RWPE1 (cell line): ENCODE measurements around the gene KRT3.

Source experiments
- CTCF ChIA-PET: fragments of 350-600 bp; sonication (Branson Sonifier 250); formaldehyde crosslinking; extraction: SDS; loops from one replicate; lab custom pipeline; 2021; lab: Yijun Ruan, JAX
- POLR2A ChIA-PET: fragments of 400-600 bp; formaldehyde crosslinking; extraction: SDS; loops from one replicate; lab custom pipeline; 2020; ENCODE audit warnings: antibody characterized with exemption; ENCODE audit not compliant: low non-redundant PET; lab: Yijun Ruan, JAX
- DNase-seq: peaks from one replicate; pipeline ENCODE4 v3.0.0; 2012; ENCODE audit warnings: low spot score
- H3K27ac ChIP-seq: fragments of 450-650 bp; 2 replicates; pipeline ENCODE4 v1.5.1; 2017
- TF ChIP-seq, protein P1 (sequence below): fragments of 450-650 bp; conservative IDR thresholded peaks from 2 replicates; pipeline ENCODE4 v1.5.1; 2017; ENCODE audit warnings: low read depth, mild to moderate bottlenecking

KRT3 gene

DNA sequence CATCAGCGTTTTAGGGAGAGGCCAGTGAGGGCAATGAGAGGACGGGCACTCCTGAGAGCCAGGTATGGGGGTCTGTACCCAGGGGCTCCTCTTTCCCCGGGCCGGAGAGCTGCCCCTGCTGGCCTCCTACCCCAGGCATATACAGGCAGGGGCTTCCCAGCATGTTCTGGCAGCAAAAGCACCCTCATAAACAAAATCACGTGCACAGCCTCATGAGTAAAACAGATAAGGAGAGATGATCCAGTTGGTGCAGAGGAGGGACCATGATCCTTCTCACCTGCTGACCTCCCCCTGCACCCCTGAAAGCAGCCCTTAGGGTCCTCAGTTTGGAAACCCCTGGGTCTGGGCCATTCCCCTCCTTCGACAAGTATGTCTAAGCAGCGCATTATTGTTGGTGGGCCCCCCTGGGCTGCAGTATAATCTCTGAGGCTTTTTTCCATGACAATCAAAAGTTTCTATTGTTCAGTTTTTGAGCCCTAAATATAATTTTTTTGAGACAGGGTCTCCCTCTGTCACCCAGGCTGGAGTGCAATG, 23.0 kb upstream of the KRT3 start:
- CTCF ChIA-PET = no interaction called here
- no peak for DNase-seq
- POLR2A ChIA-PET = no interaction called here
- H3K27ac ChIP-seq = no peak overlapping the region
- TF ChIP-seq, protein P1, sequence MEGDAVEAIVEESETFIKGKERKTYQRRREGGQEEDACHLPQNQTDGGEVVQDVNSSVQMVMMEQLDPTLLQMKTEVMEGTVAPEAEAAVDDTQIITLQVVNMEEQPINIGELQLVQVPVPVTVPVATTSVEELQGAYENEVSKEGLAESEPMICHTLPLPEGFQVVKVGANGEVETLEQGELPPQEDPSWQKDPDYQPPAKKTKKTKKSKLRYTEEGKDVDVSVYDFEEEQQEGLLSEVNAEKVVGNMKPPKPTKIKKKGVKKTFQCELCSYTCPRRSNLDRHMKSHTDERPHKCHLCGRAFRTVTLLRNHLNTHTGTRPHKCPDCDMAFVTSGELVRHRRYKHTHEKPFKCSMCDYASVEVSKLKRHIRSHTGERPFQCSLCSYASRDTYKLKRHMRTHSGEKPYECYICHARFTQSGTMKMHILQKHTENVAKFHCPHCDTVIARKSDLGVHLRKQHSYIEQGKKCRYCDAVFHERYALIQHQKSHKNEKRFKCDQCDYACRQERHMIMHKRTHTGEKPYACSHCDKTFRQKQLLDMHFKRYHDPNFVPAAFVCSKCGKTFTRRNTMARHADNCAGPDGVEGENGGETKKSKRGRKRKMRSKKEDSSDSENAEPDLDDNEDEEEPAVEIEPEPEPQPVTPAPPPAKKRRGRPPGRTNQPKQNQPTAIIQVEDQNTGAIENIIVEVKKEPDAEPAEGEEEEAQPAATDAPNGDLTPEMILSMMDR = no peak

DNA sequence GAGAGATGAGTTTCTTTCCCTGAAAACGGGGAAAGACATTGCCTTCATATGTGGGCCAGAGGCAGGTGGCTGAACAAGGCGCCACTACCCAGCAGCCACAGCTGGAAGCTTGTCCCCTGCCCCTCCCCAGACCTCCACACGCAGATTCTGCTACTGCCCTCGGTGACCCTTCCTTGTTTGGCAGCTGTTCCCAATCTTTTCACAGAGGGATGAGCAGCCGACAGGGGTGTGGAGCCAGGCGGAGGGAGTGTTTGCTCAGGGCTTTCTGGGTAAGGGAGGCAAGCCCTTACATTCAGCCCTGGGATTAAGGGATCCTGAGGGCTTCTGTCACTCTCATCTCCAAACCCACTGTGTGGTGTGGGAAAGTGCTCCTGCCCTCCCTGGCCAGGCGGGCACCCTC, 22.5 kb upstream of the KRT3 start:
- CTCF ChIA-PET = no interaction called here
- POLR2A ChIA-PET = no interaction called here
- TF ChIP-seq, protein P1 = no peak
- H3K27ac ChIP-seq = no peak overlapping the region
- DNase-seq = no peak

DNA sequence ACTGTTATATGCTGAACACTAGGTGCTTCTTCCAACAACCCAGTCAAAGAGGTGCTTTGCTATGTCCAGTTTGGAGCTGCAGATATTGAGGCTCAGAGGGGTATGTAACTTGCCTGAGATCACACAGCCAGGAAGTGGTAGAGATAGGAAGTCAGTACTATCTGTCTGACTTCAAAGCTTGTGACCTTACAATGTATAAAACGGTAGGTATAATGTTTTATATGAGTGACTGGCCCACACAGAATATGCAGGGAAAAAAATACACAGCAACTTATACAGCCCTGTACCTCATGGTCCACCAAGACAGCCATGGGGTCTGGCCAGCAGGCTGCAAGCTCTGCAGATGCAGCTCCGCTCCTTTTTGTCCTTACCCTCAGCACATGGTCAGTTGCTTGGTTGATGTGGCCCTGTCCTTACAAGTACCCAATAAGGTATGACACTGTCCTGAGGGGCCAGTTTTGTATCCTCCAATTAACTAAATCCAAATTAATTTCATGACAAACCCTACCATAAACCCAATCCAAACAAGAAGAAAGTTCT, 21.9 kb upstream of the KRT3 start:
- ChIA-PET POLR2A (no interaction called here), CTCF (no interaction called here)
- no peak for DNase-seq
- no peak overlapping the region for H3K27ac ChIP-seq
- TF ChIP-seq, protein P1 = no peak

GRCh38 chr12:52817003-52817698, 21.2 kb upstream of the KRT3 start:
- POLR2A ChIA-PET = no interaction called here
- TF ChIP-seq, protein P1 = no peak
- no peak overlapping the region for H3K27ac ChIP-seq
- no peak for DNase-seq
- CTCF ChIA-PET = no interaction called here

DNA sequence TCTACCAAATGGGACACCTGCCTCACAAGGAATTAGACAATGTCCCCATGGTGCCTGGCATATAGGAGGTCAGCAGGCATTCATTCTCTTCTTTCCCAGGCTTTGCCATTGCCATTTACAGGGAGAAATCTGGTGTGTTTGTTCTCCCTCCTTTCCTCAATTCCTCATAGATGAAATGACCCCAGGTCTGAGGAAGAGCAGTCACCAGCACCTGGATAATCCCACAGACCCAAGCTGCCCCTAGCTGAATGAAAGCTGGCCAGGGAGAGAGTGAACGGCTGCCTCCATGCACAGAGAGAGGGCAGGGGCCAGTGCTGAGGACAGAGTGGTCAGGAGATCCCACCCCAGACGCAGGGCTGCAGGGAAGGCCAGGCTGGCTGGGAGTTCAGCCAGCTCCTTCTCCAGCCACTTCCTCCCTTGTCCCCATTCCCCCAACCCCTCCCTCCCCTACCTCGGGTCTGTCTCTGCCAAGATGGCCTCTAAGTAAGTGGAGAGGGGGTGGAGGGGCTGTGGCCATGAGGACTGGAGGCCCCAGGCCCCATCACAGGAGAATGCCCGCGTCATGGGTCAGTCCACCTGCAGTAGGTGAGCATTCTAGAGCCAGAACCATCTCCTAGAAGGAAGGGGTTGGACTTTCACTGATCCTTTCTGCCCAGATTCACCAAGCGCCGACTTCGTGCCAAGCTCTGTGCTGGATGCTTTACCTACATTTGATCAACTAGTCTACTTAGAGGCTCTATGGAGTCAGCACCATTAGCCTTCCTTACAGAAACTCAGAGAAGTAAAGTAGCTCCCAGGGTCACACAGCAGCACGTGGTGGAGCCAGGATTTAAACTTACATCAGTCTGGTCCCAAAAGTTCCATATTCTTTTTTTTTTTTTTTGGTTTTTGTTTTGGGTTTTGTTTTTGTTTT, 20.0 kb upstream of the KRT3 start:
- no peak for DNase-seq
- ChIA-PET POLR2A (no interaction called here), CTCF (no interaction called here)
- TF ChIP-seq, protein P1 = no peak
- H3K27ac ChIP-seq = no peak overlapping the region

DNA sequence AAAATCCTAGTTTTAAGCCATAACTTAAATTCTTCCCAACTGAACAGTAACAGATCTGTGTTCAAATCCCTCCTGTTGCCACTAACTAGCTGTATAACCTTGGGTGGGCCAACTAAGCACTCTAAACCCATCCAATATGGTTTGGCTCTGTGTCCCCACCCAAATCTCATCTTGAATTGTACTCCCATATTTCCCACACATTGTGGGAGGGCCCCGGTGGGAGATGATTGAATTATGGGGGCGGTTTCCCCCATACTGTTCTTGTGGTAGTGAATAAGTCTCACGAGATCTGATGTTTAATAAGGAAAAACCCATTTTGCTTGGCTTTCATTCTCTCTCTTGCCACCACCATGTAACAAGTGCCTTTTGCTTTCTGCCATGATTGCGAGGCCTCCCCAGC, 19.2 kb upstream of the KRT3 start:
- H3K27ac ChIP-seq = no peak overlapping the region
- POLR2A ChIA-PET = no interaction called here
- CTCF ChIA-PET = no interaction called here
- TF ChIP-seq, protein P1 = no peak
- DNase-seq = no peak
